Neuronal stem cell (in vitro differentiated cells): Measurements from ENCODE around the gene GZMM.

Experiments
- DNase-seq: peaks from one replicate; pipeline ENCODE4 v3.0.0-alpha.2; 2013; ENCODE audit warnings: low spot score
- H2AFZ ChIP-seq: one replicate; pipeline ENCODE4 v1.6.1; 2013; ENCODE audit warnings: mild to moderate bottlenecking, low read length, inconsistent platforms
- H2AK5ac ChIP-seq: 2 replicates; pipeline ENCODE4 v1.6.1; 2013; ENCODE audit warnings: low read depth, mild to moderate bottlenecking, inconsistent platforms, low read length, moderate library complexity, mixed read lengths
- H2BK120ac ChIP-seq: 2 replicates; pipeline ENCODE4 v1.6.1; 2013; ENCODE audit warnings: low read depth, mild to moderate bottlenecking, inconsistent platforms, low read length, moderate library complexity, mixed read lengths
- H2BK12ac ChIP-seq: one replicate; pipeline ENCODE4 v1.6.1; 2013; ENCODE audit warnings: low read length, inconsistent platforms
- H2BK15ac ChIP-seq: 2 replicates; pipeline ENCODE4 v1.6.1; 2013; ENCODE audit warnings: mild to moderate bottlenecking, low read length, inconsistent platforms, mixed read lengths
- H2BK5ac ChIP-seq: one replicate; pipeline ENCODE4 v1.6.1; 2013; ENCODE audit warnings: inconsistent platforms, mild to moderate bottlenecking, low read length, moderate library complexity
- H3K14ac ChIP-seq: one replicate; pipeline ENCODE4 v1.6.1; 2013; ENCODE audit warnings: low read length, inconsistent platforms
- H3K18ac ChIP-seq: 2 replicates; pipeline ENCODE4 v1.6.1; 2013; ENCODE audit warnings: low read length, inconsistent platforms
- H3K23ac ChIP-seq: 2 replicates; pipeline ENCODE4 v1.6.1; 2013; ENCODE audit warnings: low read depth, mild to moderate bottlenecking, mixed read lengths, low read length, inconsistent platforms; ENCODE audit not compliant: poor library complexity
- H3K27ac ChIP-seq: replicated peaks from 3 replicates; pipeline ENCODE4 v1.5.1; 2013; ENCODE audit warnings: low read length, inconsistent platforms
- H3K27me3 ChIP-seq, 3 experiments: 2 replicates each; pipeline ENCODE4 v1.6.1; 2013; ENCODE audit warnings: low read length in 3 of 3, mild to moderate bottlenecking in 2 of 3, inconsistent platforms in 1 of 3, low read depth in 1 of 3, mixed read lengths in 1 of 3, moderate library complexity in 1 of 3; ENCODE audit not compliant: control insufficient read depth in 3 of 3, insufficient read depth in 3 of 3
- H3K36me3 ChIP-seq, 2 donors: replicated peaks in 1 of 2; 2 replicates each; pipeline ENCODE4 v1.6.1; 2013; ENCODE audit warnings: low read length in 2 of 2; ENCODE audit not compliant: control insufficient read depth in 2 of 2, insufficient read depth in 2 of 2
- H3K4ac ChIP-seq: 2 replicates; pipeline ENCODE4 v1.6.1; 2013; ENCODE audit warnings: inconsistent platforms, mild to moderate bottlenecking, low read length, moderate library complexity
- H3K4me1 ChIP-seq, 2 donors: 1 replicate in 1 of 2; 2 replicates in 1 of 2; pipeline ENCODE4 v1.6.1; 2013; ENCODE audit warnings: low read length in 2 of 2, low read depth in 1 of 2; ENCODE audit not compliant: control insufficient read depth in 2 of 2, insufficient read depth in 1 of 2
- H3K4me2 ChIP-seq: one replicate; pipeline ENCODE4 v1.6.1; 2013; ENCODE audit warnings: mild to moderate bottlenecking, low read length, inconsistent platforms; ENCODE audit not compliant: insufficient read depth, poor library complexity, severe bottlenecking
- H3K4me3 ChIP-seq, 2 donors: 2 replicates each; pipeline ENCODE4 v1.5.1; 2013; ENCODE audit warnings: low read length in 2 of 2, mild to moderate bottlenecking in 2 of 2, inconsistent platforms in 1 of 2, moderate library complexity in 1 of 2
- H3K79me1 ChIP-seq: one replicate; pipeline ENCODE4 v1.6.1; 2013; ENCODE audit warnings: low read depth, mild to moderate bottlenecking, inconsistent platforms, low read length, moderate library complexity
- H3K9ac ChIP-seq: one replicate; pipeline ENCODE4 v1.6.1; 2013; ENCODE audit warnings: mild to moderate bottlenecking, low read depth, low read length, inconsistent platforms; ENCODE audit not compliant: poor library complexity
- H3K9me3 ChIP-seq, 2 donors: replicated peaks in 1 of 2; 2 replicates each; pipeline versions ENCODE3 to v1.6.1; 2013; ENCODE audit warnings: low read length in 2 of 2, mild to moderate bottlenecking in 2 of 2, inconsistent platforms in 1 of 2, low read depth in 1 of 2, mixed read lengths in 1 of 2, moderate library complexity in 1 of 2; ENCODE audit not compliant: control insufficient read depth in 2 of 2, insufficient read depth in 1 of 2
- H4K8ac ChIP-seq: one replicate; pipeline ENCODE4 v1.6.1; 2013; ENCODE audit warnings: low read depth, mild to moderate bottlenecking, inconsistent platforms, low read length, moderate library complexity
- H4K91ac ChIP-seq: one replicate; pipeline ENCODE4 v1.6.1; 2013; ENCODE audit warnings: low read length, low read depth, mild to moderate bottlenecking, inconsistent platforms; ENCODE audit not compliant: poor library complexity
- WGBS, 2 donors: extraction: QIAGEN DNeasy Blood & Tissue Kit; methylation state at CpG; one replicate each; pipeline ENCODE4 v1.1.7; 2013; ENCODE audit warnings: missing lambda C conversion rate in 2 of 2, mixed read lengths in 1 of 2; ENCODE audit not compliant: insufficient read length in 2 of 2, insufficient replicate concordance in 1 of 2; ENCODE audit errors: extremely low coverage in 2 of 2; 5-methylcytosine and 5-hydroxymethylcytosine counted together

GZMM gene

GRCh38 chr19:575527-576506, 32.0 kb downstream of the GZMM start:
- Histone ChIP-seq H3K27me3 (no peaks in the 10 kb centered on the region), H3K4me3 (no peak overlapping the region)
- DNase-seq = no peak

DNA sequence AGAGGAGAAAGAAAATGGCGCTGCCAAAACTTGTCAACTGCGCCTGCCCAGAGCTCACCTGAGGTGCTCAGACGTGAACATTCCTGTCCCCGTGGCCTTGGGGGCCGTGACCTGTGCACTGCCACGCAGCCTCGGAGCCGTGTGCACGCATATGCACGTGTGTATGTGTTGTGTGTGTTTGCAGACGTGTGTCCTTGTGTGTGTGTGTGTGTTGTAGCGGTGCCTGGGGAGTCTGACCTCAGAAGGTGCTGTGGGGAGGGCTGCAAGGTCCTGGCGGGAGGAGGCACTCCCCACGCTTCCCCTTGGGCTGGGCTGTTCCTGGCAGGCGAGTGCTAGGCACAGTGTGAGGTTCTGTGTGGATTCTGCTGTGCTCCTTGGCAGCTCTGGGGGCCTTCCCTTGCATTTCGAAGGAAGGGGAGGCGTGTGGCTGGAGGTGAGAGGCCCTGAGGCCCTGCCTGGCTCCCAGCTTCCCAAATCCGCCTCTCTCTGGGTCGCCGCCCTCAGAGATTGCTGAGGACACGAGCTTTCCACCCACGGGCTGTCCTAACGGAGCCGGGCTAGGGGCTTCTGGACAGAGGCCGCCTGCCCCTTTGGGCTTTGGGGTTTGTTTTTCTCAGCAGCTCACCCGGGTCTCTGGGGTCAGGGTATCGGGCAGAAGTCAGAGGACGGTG, 33.0 kb downstream of the GZMM start:
- WGBS, 2 donors = no CpG with 5 or more reads among the region's 28 CpGs
- H3K36me3 ChIP-seq = peaks cover 40 to 64% of the 10 kb centered on the region in 2 donors

More at GRCh38 chr19:575527-576506, 32.0 kb downstream of the GZMM start:
- Histone ChIP-seq H3K36me3 (peaks cover 32 to 55% of the 10 kb centered on the region in 2 donors), H3K9me3 (no peaks in the 10 kb centered on the region), H3K9ac (peak overlapping the region; percentile 86), H2BK12ac (no peak overlapping the region), H3K14ac (peak overlapping the region; percentile 77), H2BK15ac (no peak overlapping the region), H4K8ac (no peak overlapping the region), H3K4me2 (peak overlapping the region; percentile 71), H2AFZ (no peak overlapping the region), H3K4ac (no peak overlapping the region), H3K4me1 (peaks cover 13 to 17% of the 10 kb centered on the region in 2 donors), H4K91ac (no peak overlapping the region), H3K23ac (no peak overlapping the region), H2BK120ac (no peak overlapping the region), H3K18ac (peak overlapping the region; percentile 89), H2AK5ac (peak overlapping the region; percentile 95), H3K27ac (no peak overlapping the region), H2BK5ac (no peak overlapping the region), H3K79me1 (peaks cover 34% of the 10 kb centered on the region)
- WGBS, 2 donors = no CpG with 5 or more reads among the region's 38 CpGs

DNA sequence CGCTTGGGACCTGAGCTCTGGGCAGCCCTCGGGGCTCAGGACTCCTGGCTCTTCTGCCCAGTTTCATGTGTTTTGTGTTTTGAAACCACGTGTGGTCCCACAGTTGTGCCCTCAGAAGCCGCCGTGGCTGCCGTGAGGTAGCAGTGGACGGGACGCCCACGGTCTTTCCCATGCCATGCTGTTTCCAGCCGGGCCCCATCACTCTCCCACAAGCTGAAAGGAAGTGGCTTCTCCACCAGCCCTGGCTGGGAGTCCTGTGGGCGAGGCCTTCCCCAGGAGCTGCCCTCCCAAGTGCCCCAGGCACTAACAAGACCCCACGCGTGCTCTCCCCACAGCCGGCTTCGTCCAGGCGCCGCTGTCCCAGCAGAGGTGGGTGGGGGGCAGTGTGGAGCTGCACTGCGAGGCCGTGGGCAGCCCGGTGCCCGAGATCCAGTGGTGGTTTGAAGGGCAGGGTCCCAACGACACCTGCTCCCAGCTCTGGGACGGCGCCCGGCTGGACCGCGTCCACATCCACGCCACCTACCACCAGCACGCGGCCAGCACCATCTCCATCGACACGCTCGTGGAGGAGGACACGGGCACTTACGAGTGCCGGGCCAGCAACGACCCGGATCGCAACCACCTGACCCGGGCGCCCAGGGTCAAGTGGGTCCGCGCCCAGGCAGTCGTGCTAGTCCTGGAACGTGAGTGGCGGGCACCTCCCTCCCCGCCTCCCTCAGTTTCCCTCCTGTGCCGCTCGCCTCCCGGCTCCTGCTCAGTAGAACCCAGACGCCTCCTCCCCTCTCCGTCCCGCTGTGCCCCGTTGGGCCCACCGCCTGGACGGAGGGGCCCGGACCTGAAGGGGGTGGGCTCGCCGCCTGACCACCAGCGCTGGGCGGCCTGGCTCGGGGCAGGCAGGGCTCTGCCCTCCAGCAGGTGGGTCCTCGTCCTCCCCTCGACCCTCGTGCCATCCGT, 33.9 kb downstream of the GZMM start:
- Histone ChIP-seq H4K91ac (no peak overlapping the region), H2BK5ac (peak overlapping the region; percentile 66), H3K27ac (no peak overlapping the region), H2AK5ac (peak overlapping the region; percentile 61), H3K79me1 (peaks cover 36% of the 10 kb centered on the region), H3K4ac (no peak overlapping the region), H2BK15ac (no peak overlapping the region), H2AFZ (no peak overlapping the region), H2BK120ac (no peak overlapping the region), H3K9ac (peak overlapping the region; percentile 21), H3K14ac (peak overlapping the region; percentile 71), H3K27me3 (no peaks in the 10 kb centered on the region), H3K4me1 (peaks cover 13 to 17% of the 10 kb centered on the region in 2 donors), H3K18ac (peak overlapping the region; percentile 19), H2BK12ac (peak overlapping the region; percentile 22), H3K9me3 (no peaks in the 10 kb centered on the region), H4K8ac (no peak overlapping the region), H3K4me3 (no peak overlapping the region), H3K36me3 (peaks cover 43 to 68% of the 10 kb centered on the region in 2 donors), H3K23ac (peak overlapping the region; percentile 89), H3K4me2 (no peak overlapping the region)
- no peak for DNase-seq
- WGBS, 2 donors = no CpG with 5 or more reads among the region's 66 CpGs

More for the DNA sequence above, 33.0 kb downstream of the GZMM start:
- peak overlapping the region; percentile 66 for H2BK5ac ChIP-seq
- no peak overlapping the region for H2BK15ac ChIP-seq
- H3K9me3 ChIP-seq = no peaks in the 10 kb centered on the region
- H3K27me3 ChIP-seq = no peaks in the 10 kb centered on the region
- H2BK12ac ChIP-seq = peak overlapping the region; percentile 46
- H2AK5ac ChIP-seq = peak overlapping the region; percentile 61
- no peak overlapping the region for H4K8ac ChIP-seq
- peak overlapping the region; percentile 64 for H3K18ac ChIP-seq
- H3K9ac ChIP-seq = peak overlapping the region; percentile 74
- peak overlapping the region; percentile 27 for H3K27ac ChIP-seq
- H3K4me2 ChIP-seq = no peak overlapping the region
- H3K4me1 ChIP-seq = peaks cover 13 to 17% of the 10 kb centered on the region in 2 donors
- no peak overlapping the region for H4K91ac ChIP-seq
- peaks cover 38% of the 10 kb centered on the region for H3K79me1 ChIP-seq
- H3K14ac ChIP-seq = peak overlapping the region; percentile 94
- H3K4me3 ChIP-seq = peak overlapping the region in 1 of 2 donors; percentile 11
- no peak for DNase-seq
- no peak overlapping the region for H3K4ac ChIP-seq
- peak overlapping the region; percentile 89 for H3K23ac ChIP-seq
- H2AFZ ChIP-seq = no peak overlapping the region
- H2BK120ac ChIP-seq = no peak overlapping the region
